Lower leg skin (tissue), 3 donors: ENCODE data around the gene PDGFA.

Source experiments
- POLR2A ChIP-seq, 2 donors: fragments of 450-650 bp; IDR thresholded peaks; one replicate each; pipeline ENCODE4 v1.6.1; 2016 to 2017; ENCODE audit warnings: antibody characterized with exemption in 2 of 2, mild to moderate bottlenecking in 1 of 2, moderate library complexity in 1 of 2
- TF ChIP-seq, protein P1 (sequence below), 3 donors: fragments of 450-650 bp; IDR thresholded peaks; one replicate each; pipeline ENCODE4 v1.5.1; 2016; ENCODE audit warnings: antibody characterized with exemption in 3 of 3, mild to moderate bottlenecking in 3 of 3, moderate library complexity in 2 of 3

DNA sequence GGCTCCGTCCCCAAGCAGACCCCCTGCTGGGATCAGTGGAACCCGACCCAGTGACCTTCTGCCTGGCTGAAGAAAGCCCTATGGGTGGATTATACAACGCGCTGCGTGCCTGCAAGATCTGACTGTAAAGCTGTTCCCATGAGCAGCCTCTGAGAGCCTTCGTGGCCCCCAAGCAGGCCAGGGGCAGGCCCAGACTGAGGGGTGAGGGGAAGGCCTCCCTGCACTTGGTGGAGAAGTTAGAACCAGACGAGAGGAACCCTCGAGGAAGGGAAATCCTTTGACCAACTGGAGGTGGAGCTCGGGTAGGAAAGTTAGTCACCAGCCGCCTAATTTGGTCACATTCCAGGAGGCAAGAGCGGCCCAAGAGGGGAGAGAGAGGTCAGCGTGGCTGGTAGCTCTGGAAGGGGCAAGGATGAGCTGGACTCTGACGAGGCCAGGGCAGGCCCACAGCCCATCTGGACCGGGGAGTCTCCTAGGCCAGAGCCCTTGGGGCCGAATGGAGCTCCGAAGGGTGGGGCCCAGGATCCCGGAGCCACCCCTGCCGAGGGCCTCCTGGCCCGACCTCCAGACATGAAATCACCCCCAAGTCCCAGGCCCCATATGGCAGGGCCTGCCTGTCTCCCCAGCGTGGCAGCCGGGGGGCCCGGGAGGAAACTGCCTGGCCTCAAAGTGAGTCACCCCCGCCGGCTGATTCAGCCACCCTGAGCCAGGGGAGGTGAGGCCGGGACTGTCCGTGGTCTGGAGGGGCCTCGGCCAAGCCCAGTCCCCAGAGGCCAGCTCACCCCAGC lies 23.3 kb upstream of the PDGFA start:
- TF ChIP-seq, protein P1, sequence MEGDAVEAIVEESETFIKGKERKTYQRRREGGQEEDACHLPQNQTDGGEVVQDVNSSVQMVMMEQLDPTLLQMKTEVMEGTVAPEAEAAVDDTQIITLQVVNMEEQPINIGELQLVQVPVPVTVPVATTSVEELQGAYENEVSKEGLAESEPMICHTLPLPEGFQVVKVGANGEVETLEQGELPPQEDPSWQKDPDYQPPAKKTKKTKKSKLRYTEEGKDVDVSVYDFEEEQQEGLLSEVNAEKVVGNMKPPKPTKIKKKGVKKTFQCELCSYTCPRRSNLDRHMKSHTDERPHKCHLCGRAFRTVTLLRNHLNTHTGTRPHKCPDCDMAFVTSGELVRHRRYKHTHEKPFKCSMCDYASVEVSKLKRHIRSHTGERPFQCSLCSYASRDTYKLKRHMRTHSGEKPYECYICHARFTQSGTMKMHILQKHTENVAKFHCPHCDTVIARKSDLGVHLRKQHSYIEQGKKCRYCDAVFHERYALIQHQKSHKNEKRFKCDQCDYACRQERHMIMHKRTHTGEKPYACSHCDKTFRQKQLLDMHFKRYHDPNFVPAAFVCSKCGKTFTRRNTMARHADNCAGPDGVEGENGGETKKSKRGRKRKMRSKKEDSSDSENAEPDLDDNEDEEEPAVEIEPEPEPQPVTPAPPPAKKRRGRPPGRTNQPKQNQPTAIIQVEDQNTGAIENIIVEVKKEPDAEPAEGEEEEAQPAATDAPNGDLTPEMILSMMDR (IDR thresholded peaks at IDR 0.05), result no peak
- TF ChIP-seq POLR2A (IDR thresholded peaks at IDR 0.05), result no peak
